Thoracic aorta (tissue), 2 donors: Measurements from ENCODE around the gene MAP3K14. TPM values are rescaled to one million over a fixed set of nuclear protein-coding genes. Genes with fewer than 3 reads are reported as not detected.

Experiments
- ATAC-seq: fragments of 150-250 bp; one replicate; pipeline ENCODE4 v1.8.0; 2017; ENCODE audit warnings: low read depth; ENCODE audit not compliant: insufficient number of reproducible peaks, low FRiP score
- DNase-seq: peaks from one replicate; pipeline ENCODE4 v3.0.0-alpha.2; 2020; ENCODE audit warnings: low spot score
- H3K27ac ChIP-seq, 2 donors: fragments of 200-600 bp; sonication (generic); 1 replicate in 1 of 2; 2 replicates in 1 of 2; pipeline ENCODE4 v1.5.1; 2016; ENCODE audit warnings: mild to moderate bottlenecking in 2 of 2, moderate library complexity in 2 of 2
- H3K27me3 ChIP-seq: fragments of 200-600 bp; sonication (generic); replicated peaks from 2 replicates; pipeline ENCODE4 v1.6.0; 2016; ENCODE audit warnings: mild to moderate bottlenecking; ENCODE audit not compliant: insufficient read depth
- H3K36me3 ChIP-seq: fragments of 200-600 bp; sonication (generic); one replicate; pipeline ENCODE4 v1.5.1; 2016
- H3K4me1 ChIP-seq, 2 donors: fragments of 200-600 bp; sonication (generic); 1 replicate in 1 of 2; 2 replicates in 1 of 2; pipeline versions ENCODE4 v1.5.1 to v1.6.0; 2016; ENCODE audit warnings: low read depth in 2 of 2, mild to moderate bottlenecking in 1 of 2; ENCODE audit not compliant: control insufficient read depth in 1 of 2
- H3K4me3 ChIP-seq: fragments of 200-600 bp; sonication (generic); 2 replicates; pipeline ENCODE4 v1.5.1; 2016; ENCODE audit warnings: mild to moderate bottlenecking
- H3K9me3 ChIP-seq: fragments of 200-600 bp; sonication (generic); 2 replicates; pipeline ENCODE4 v1.5.1; 2016
- CTCF ChIP-seq: fragments of 200-600 bp; sonication (generic); IDR thresholded peaks from one replicate; pipeline ENCODE4 v1.5.1; 2019; ENCODE audit warnings: antibody characterized with exemption
- total RNA-seq, 2 donors: library from RNA; depleted of rRNA; stranded (reverse); fragments of >200 nt; gene quantifications; one replicate each; pipeline versions ENCODE4 v1.1.0 to v1.2.3, GENCODE V29; 2016

Gene MAP3K14
- total RNA-seq, 2 donors from 2014 or later = 10.1 to 10.7 TPM

- H3K27ac ChIP-seq = no peak overlapping the region
- DNase-seq = no peak
- H3K4me3 ChIP-seq = no peak overlapping the region
- H3K27me3 ChIP-seq = no peaks in the 10 kb centered on the region
- no peak for ATAC-seq
- no peaks in the 10 kb centered on the region for H3K9me3 ChIP-seq
- no peaks in the 10 kb centered on the region for H3K36me3 ChIP-seq
- peaks cover 63 to 77% of the 10 kb centered on the region in 2 donors for H3K4me1 ChIP-seq
- no peak for TF ChIP-seq CTCF
Observed at GRCh38 chr17:45309400-45309799, 7.4 kb downstream of the MAP3K14 start.

GRCh38 chr17:45308840-45309239, 8.0 kb downstream of the MAP3K14 start:
- Histone ChIP-seq H3K9me3 (no peaks in the 10 kb centered on the region), H3K27ac (no peak overlapping the region), H3K4me1 (peaks cover 57 to 71% of the 10 kb centered on the region in 2 donors), H3K4me3 (no peak overlapping the region), H3K27me3 (no peaks in the 10 kb centered on the region), H3K36me3 (no peaks in the 10 kb centered on the region)
- ATAC-seq = no peak
- no peak for DNase-seq
- TF ChIP-seq CTCF = no peak

GRCh38 chr17:45308016-45308365, 8.8 kb downstream of the MAP3K14 start:
- Histone ChIP-seq H3K27me3 (no peaks in the 10 kb centered on the region), H3K9me3 (no peaks in the 10 kb centered on the region), H3K36me3 (no peaks in the 10 kb centered on the region), H3K4me1 (peaks cover 51 to 66% of the 10 kb centered on the region in 2 donors), H3K4me3 (peak overlapping the region; percentile 52), H3K27ac (peak overlapping the region; percentile 75 to 76)
- DNase-seq (no peak), ATAC-seq (no peak)
- no peak for TF ChIP-seq CTCF

- Histone ChIP-seq H3K4me3 (peak overlapping the region; percentile 52), H3K4me1 (peaks cover 50 to 66% of the 10 kb centered on the region in 2 donors), H3K27me3 (no peaks in the 10 kb centered on the region), H3K9me3 (no peaks in the 10 kb centered on the region), H3K36me3 (no peaks in the 10 kb centered on the region), H3K27ac (peak overlapping the region; percentile 75 to 76)
- DNase-seq (no peak), ATAC-seq (peak; percentile 66)
- no peak for TF ChIP-seq CTCF
Observed at GRCh38 chr17:45307290-45308015, 9.4 kb downstream of the MAP3K14 start.

- Histone ChIP-seq H3K9me3 (no peaks in the 10 kb centered on the region), H3K4me1 (peaks cover 50 to 66% of the 10 kb centered on the region in 2 donors), H3K27me3 (no peaks in the 10 kb centered on the region), H3K4me3 (no peak overlapping the region), H3K27ac (peak overlapping the region in 1 of 2 donors; percentile 75), H3K36me3 (no peaks in the 10 kb centered on the region)
- DNase-seq = no peak
- no peak for TF ChIP-seq CTCF
- ATAC-seq = no peak
Observed at GRCh38 chr17:45306623-45307022, 10.2 kb downstream of the MAP3K14 start.
